GM12875 (cell line): ENCODE measurements around the gene CS.
"Not testable (repeated sequence)": the region's sequence is repeated elsewhere in the genome, so short reads cannot be mapped to it uniquely, and the experiment has no call there.

ENCODE experiments used
- H3K4me3 ChIP-seq: one replicate; pipeline ENCODE4 v1.5.1; 2011; ENCODE audit warnings: low read depth, low read length, control low read depth
- TF ChIP-seq, protein P1 (sequence below): IDR thresholded peaks from 2 replicates; pipeline ENCODE4 v1.5.1; 2011; ENCODE audit warnings: low read depth, mild to moderate bottlenecking, control low read depth, inconsistent platforms, low read length, moderate library complexity, borderline replicate concordance; ENCODE audit not compliant: insufficient read depth

CS gene

DNA sequence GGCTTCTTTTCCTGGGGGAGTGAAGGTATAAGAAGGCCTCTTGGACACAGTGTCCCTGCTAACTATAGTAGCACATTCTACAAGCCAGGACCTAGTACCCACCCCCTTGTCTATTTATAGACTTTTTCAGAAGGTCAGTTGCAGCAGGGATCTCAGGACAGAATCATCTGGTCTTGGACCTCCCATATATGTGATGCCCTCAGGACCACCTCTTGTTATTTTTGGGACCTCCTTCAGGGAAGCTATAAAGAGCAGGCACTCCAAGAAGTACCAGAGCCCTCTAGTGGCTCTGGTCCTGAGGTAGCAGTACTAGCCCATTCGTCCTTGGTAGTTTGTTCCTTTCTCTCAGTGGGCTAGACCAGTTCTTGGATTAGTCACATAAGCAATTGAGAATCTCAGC lies 29.1 kb downstream of the CS start:
- TF ChIP-seq, protein P1, sequence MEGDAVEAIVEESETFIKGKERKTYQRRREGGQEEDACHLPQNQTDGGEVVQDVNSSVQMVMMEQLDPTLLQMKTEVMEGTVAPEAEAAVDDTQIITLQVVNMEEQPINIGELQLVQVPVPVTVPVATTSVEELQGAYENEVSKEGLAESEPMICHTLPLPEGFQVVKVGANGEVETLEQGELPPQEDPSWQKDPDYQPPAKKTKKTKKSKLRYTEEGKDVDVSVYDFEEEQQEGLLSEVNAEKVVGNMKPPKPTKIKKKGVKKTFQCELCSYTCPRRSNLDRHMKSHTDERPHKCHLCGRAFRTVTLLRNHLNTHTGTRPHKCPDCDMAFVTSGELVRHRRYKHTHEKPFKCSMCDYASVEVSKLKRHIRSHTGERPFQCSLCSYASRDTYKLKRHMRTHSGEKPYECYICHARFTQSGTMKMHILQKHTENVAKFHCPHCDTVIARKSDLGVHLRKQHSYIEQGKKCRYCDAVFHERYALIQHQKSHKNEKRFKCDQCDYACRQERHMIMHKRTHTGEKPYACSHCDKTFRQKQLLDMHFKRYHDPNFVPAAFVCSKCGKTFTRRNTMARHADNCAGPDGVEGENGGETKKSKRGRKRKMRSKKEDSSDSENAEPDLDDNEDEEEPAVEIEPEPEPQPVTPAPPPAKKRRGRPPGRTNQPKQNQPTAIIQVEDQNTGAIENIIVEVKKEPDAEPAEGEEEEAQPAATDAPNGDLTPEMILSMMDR: peak; percentile 38; the same call in 1 of the 2 replicates
- no peak overlapping the region for H3K4me3 ChIP-seq

DNA sequence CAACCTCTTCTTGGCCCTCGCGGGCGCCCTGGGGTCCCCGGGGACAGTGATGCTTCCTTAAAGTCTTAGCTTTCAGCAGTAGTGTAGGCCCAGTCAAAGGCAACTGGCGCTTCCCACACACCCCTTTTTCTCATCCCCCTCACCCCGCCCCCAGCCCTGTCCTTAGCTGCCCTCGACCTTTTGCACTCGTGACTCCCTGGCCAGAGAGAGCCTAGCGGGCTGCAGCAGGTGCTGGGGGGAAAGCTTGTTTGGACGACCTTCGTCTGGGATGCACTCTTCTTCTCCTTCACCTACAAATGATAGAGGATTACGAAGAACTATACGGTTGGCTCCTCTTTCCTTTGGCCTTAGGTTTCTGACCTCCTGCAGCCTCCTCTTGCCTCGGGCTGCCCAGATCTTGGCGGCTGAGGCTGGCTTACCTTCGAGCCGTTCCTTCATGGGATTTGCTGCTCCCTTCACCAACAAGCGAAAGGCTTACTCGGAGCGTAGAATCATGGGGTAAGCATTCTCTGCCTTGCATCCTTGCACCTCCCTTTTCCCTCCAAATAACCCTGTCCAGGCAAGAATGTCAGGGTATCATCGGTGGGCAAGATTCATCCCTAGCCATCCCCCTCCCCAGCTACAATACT lies 32.6 kb downstream of the CS start:
- peak overlapping the region; percentile 87 for H3K4me3 ChIP-seq
- TF ChIP-seq, protein P1: no peak

DNA sequence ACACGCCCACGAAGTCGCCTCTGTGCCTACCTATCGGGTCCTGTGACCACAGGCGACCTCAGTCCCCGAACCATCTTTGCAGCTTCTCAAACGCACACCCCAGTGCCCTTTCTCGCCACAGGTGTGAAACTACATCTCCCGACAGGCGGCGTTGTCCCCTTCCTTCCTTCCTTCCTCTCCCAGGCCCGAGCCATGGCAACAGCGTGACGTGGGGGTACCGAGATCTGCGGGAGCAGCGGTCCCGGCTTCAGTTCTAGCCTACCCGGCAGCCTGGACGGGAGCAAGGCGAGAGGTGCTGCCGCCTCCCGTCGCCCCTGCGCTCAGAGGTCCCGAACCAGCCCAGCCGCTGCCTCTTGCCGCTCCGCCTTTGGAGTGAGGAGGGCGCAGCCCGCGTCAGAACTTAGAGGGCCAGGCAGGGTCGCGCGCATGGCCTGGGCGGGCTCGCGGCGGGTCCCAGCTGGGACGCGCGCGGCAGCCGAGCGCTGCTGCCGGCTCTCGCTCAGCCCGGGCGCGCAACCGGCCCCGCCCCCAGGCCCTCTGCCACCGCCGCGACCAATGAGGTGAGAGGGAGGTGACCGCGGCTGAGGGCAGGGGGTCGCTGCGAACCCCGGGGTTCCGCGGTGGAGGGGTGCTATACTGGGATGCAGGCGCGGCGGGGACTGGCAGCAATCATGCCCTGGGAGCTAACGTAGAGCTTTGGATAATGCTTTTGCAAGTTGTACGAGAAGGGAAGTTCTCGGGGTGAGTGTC lies 33.3 kb downstream of the CS start, which contains the start of gene COQ10A:
COQ10A (plus strand) TSS at position 250 of the 750 bp plus-strand sequence; CDS start at position 427, 177 bp downstream.
- TF ChIP-seq, protein P1: peak; percentile 61; the same call in 1 of the 2 replicates

DNA sequence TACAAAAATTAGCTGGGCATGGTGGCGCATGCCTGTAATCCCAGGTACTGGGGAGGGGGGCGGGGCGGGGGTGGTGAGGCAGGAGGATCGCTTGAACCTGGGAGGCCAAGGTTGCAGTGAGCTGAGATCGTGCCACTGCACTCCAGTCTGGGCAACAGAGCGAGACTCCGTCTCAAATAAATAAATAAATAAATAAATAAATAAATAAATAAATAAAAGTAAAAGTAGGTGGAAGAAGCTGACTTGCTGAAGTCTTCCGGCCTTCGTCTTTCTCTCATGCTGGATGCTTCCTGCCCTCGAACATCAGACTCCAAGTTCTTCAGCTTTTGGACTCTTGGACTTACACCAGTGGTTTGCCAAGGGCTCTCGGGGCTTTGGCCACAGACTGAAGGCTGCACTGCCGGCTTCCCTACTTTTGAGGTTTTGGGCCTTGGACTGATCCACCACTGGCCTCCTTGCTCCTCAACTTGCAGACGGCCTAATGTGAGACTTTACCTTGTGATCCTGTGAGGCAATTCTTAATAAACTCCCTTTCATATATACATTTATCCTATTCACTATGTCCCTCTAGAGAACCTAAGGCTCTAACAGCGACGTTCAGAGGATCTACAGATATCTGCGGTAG lies 34.0 kb downstream of the CS start:
- H3K4me3 ChIP-seq: peak overlapping the region; percentile 87

More for the DNA sequence above, 33.3 kb downstream of the CS start, which contains the start of gene COQ10A:
- H3K4me3 ChIP-seq: peak within 1 kb of the TSS; percentile 87

DNA sequence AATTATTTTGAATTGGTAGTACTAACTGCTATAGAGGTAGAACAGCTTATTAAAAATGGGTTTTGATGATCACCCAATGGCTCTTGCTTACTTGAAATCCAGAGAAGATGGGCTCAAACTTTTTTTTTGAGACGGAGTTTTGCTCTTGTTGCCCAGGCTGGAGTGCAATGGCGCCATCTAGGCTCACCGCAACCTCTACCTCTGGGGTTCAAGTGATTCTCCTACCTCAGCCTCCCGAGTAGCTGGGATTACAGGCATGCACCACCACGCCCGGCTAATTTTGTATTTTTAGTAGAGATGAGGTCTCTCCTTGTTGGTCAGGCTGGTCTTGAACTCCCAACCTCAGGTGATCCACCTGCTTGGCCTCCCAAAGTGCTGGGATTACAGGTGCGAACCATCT lies 37.2 kb downstream of the CS start:
- H3K4me3 ChIP-seq: not testable (repeated sequence)

DNA sequence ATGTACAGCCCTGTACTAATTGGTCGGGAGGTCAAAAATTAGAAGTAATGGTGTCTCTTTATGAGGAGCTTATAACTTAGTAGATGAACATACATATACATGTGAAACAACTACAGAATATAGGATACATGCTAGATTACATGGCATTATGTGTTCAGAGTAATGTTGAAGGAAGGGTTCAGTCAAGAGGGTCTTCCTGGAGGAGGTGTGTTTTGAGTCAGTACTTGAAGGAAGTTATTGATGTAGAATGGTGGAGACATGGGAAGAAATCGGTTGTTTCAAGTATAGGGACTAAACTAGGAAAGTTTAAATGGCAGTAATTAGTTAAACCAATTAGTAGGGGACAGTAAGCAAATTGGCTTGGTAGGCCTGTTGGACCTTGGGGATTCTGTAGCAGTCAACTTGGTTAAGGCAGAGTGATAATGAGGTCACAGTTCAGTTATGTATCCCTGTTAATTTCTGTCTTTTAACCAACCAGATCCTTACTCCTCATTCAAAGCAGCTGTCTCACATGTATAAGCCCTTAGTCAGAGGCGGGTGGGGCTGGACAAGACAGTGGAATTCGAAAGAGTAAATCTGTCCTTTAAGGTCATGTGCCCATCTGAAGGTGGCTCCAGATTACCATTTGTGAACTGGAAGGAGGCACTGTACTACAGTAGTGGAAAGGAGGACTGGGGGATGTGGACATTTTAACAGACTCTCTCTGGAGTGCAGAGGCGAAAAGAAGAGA lies 38.5 kb downstream of the CS start:
- H3K4me3 ChIP-seq: no peak overlapping the region
- TF ChIP-seq, protein P1: no peak

DNA sequence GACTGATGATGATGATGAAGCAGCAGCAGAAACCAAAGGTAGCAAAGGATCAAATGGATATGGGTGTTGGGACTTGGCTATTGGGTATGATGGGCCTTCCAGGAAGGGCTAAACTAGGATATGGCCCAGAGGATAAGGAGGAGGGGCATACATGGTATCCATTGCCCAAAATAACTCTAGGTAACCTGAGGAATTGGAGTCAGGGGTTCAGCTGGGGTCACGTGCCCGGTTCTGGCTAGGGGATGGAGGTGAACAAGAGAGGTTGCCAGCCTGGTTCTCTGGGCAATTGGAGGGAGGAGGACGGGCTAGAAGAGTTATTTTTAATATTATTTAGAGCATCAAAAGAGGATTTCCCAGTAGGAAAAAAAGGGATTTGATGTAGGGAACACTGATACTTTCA lies 39.2 kb downstream of the CS start:
- TF ChIP-seq, protein P1: no peak
- no peak overlapping the region for H3K4me3 ChIP-seq

DNA sequence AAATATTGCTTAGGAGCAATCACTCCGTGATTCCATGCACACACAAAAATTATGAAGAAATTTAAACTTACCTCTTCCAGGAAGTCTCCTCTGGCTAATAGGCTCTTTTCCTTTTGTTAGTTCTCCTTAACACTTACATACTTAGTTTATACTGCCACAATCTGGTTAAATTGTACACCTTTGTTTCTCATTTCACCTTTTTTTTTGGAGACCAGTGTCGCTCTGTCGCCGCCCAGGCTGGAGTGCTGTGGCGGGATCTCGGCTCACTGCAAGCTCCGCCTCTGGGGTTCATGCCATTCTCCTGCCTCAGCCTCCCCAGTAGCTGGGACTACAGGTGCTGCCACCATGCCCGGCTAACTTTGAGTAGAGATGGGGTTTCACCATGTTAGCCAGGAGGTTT lies 39.8 kb downstream of the CS start:
- H3K4me3 ChIP-seq: no peak overlapping the region
- TF ChIP-seq, protein P1: no peak
